ENCODE data around the gene SSR2.

DNA sequence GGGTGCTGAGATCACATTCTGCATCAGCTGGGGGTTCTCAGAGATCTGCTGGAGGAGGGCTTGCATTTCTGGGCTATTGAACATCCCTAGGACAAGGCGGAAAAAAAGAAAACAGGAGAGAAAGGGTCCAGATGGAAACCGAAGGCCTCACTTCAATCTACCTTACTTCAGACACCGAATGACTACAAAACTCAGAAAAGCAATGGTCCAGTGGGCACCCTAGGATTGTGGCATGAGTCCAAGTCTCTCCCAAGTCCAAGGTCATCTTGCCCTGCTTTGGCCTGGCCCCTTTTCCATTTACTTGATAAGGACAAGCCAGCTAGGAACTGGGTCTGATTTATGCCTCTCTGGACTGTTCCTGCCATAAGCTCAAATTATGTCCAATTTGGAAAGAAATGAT, 22.1 kb upstream of the SSR2 start:
- TF ChIP-seq POLR2A (IDR thresholded peaks at IDR 0.05) (no peak), POLR2AphosphoS5 (IDR thresholded peaks at IDR 0.05) (no peak)
- TF ChIP-seq, protein P1, sequence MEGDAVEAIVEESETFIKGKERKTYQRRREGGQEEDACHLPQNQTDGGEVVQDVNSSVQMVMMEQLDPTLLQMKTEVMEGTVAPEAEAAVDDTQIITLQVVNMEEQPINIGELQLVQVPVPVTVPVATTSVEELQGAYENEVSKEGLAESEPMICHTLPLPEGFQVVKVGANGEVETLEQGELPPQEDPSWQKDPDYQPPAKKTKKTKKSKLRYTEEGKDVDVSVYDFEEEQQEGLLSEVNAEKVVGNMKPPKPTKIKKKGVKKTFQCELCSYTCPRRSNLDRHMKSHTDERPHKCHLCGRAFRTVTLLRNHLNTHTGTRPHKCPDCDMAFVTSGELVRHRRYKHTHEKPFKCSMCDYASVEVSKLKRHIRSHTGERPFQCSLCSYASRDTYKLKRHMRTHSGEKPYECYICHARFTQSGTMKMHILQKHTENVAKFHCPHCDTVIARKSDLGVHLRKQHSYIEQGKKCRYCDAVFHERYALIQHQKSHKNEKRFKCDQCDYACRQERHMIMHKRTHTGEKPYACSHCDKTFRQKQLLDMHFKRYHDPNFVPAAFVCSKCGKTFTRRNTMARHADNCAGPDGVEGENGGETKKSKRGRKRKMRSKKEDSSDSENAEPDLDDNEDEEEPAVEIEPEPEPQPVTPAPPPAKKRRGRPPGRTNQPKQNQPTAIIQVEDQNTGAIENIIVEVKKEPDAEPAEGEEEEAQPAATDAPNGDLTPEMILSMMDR (IDR thresholded peaks at IDR 0.05): no peak

All from transverse colon (tissue), 4 donors.